OCI-LY3 (cell line): ENCODE measurements around the gene MRPL16.

Experiments used
- EZH2phosphoT487 ChIP-seq: fragments of 200-600 bp; shearing (Covaris generic); IDR thresholded peaks from 2 replicates; pipeline ENCODE4 v1.6.1; 2018; ENCODE audit warnings: antibody characterized with exemption, mixed run types, low read depth
- TF ChIP-seq, protein P1 (sequence below): fragments of 200-600, 300-600 bp; sonication (generic); IDR thresholded peaks from 2 replicates; pipeline ENCODE4 v1.5.1; 2014; ENCODE audit warnings: antibody characterized with exemption, low read length, low read depth

DNA sequence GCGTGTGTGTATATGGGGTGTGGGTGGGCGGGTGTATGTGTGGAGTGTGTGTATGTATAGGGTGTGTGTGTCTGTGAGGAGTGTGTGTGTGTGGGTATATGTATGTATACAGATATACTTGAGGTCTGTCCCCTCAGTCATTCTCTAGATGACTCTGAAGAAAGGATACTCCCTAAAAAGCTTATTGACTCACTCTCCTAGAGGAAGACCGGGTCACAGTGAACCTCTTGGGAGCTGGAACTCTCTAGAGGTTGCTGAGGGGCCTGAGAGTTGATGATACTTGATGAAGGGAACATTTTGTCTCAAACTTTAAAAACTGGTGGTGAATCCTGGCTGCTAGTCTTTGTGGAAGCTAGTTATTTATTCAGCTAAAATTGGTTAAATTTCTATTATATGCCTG, 40.3 kb downstream of the MRPL16 start:
- TF ChIP-seq, protein P1, sequence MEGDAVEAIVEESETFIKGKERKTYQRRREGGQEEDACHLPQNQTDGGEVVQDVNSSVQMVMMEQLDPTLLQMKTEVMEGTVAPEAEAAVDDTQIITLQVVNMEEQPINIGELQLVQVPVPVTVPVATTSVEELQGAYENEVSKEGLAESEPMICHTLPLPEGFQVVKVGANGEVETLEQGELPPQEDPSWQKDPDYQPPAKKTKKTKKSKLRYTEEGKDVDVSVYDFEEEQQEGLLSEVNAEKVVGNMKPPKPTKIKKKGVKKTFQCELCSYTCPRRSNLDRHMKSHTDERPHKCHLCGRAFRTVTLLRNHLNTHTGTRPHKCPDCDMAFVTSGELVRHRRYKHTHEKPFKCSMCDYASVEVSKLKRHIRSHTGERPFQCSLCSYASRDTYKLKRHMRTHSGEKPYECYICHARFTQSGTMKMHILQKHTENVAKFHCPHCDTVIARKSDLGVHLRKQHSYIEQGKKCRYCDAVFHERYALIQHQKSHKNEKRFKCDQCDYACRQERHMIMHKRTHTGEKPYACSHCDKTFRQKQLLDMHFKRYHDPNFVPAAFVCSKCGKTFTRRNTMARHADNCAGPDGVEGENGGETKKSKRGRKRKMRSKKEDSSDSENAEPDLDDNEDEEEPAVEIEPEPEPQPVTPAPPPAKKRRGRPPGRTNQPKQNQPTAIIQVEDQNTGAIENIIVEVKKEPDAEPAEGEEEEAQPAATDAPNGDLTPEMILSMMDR = no peak
- no peak for TF ChIP-seq EZH2phosphoT487
